HEK293T (cell line): Measurements from ENCODE around the gene PLCB4.
"Not testable (repeated sequence)": the region's sequence is repeated elsewhere in the genome, so short reads cannot be mapped to it uniquely, and the experiment has no call there.

Source experiments
- CTCF ChIA-PET: fragments of 350-600 bp; formaldehyde crosslinking; extraction: SDS; loops from one replicate; lab custom pipeline; 2021; ENCODE audit warnings: antibody characterized with exemption, inconsistent platforms; lab: Yijun Ruan, JAX
- POLR2A ChIA-PET: fragments of 350-600 bp; formaldehyde crosslinking; extraction: SDS; loops from one replicate; lab custom pipeline; 2020; ENCODE audit warnings: antibody characterized with exemption, inconsistent platforms; lab: Yijun Ruan, JAX
- DNase-seq: peaks from one replicate; pipeline ENCODE4 v3.0.0; 2012; ENCODE audit warnings: mixed read lengths; ENCODE audit errors: extremely low spot score
- ARNT ChIP-seq: fragments of 450-650 bp; IDR thresholded peaks from 2 replicates; pipeline ENCODE4 v1.6.1; 2017; ENCODE audit warnings: mild to moderate bottlenecking
- BHLHE40 ChIP-seq: fragments of 450-650 bp; IDR thresholded peaks from 2 replicates; pipeline ENCODE4 v1.6.1; 2016; ENCODE audit warnings: mild to moderate bottlenecking, moderate library complexity, borderline replicate concordance
- CTBP1 ChIP-seq: fragments of 450-650 bp; IDR thresholded peaks from 2 replicates; pipeline ENCODE4 v1.6.1; 2016; ENCODE audit warnings: borderline replicate concordance
- ELF4 ChIP-seq: fragments of 450-650 bp; IDR thresholded peaks from 2 replicates; pipeline ENCODE4 v1.6.1; 2017; ENCODE audit warnings: antibody characterized with exemption
- FOXA1 ChIP-seq: fragments of 450-650 bp; IDR thresholded peaks from 2 replicates; pipeline ENCODE4 v1.6.1; 2016; ENCODE audit warnings: mild to moderate bottlenecking
- FOXK2 ChIP-seq: fragments of 450-650 bp; IDR thresholded peaks from 2 replicates; pipeline ENCODE4 v1.6.1; 2016; ENCODE audit warnings: mild to moderate bottlenecking
- FOXM1 ChIP-seq: fragments of 450-650 bp; IDR thresholded peaks from 2 replicates; pipeline ENCODE4 v1.6.1; 2017; ENCODE audit warnings: mild to moderate bottlenecking, borderline replicate concordance
- HDGF ChIP-seq: fragments of 450-650 bp; IDR thresholded peaks from 2 replicates; pipeline ENCODE4 v1.6.1; 2017; ENCODE audit warnings: antibody characterized with exemption, borderline replicate concordance
- L3MBTL2 ChIP-seq: fragments of 450-650 bp; conservative IDR thresholded peaks from 2 replicates; pipeline ENCODE4 v1.6.1; 2016; ENCODE audit warnings: mild to moderate bottlenecking
- LEF1 ChIP-seq: fragments of 450-650 bp; IDR thresholded peaks from 2 replicates; pipeline ENCODE4 v1.6.1; 2017; ENCODE audit warnings: mild to moderate bottlenecking, borderline replicate concordance
- NFRKB ChIP-seq: fragments of 450-650 bp; IDR thresholded peaks from 2 replicates; pipeline ENCODE4 v1.6.1; 2016; ENCODE audit warnings: mild to moderate bottlenecking, moderate library complexity
- PKNOX1 ChIP-seq: fragments of 450-650 bp; IDR thresholded peaks from 2 replicates; pipeline ENCODE4 v1.6.1; 2016
- SP1 ChIP-seq: fragments of 450-650 bp; IDR thresholded peaks from 2 replicates; pipeline ENCODE4 v1.6.1; 2017
- SUZ12 ChIP-seq: fragments of 450-650 bp; IDR thresholded peaks from 2 replicates; pipeline ENCODE4 v1.6.1; 2016; ENCODE audit warnings: mild to moderate bottlenecking
- TARDBP ChIP-seq: fragments of 450-650 bp; IDR thresholded peaks from 2 replicates; pipeline ENCODE4 v1.6.1; 2016
- ZNF384 ChIP-seq: fragments of 450-650 bp; IDR thresholded peaks from 2 replicates; pipeline ENCODE4 v1.6.1; 2016

Gene PLCB4

GRCh38 chr20:9375221-9375681, 306.4 kb downstream of the PLCB4 start:
- ChIA-PET CTCF (interaction anchor here (0.8 to 1.3 kb wide), 2 partner anchors 18 to 522 kb away, joined by 3 to 5 read pairs; no protein-coding TSS in a partner anchor), POLR2A (no interaction called here)
- TF ChIP-seq FOXA1 (no peak), CTBP1 (no peak), NFRKB (no peak)
- no peak for DNase-seq

- ChIA-PET CTCF (interaction anchor here (0.6 kb wide), 1 partner anchor 1100 kb away, joined by 3 read pairs; no protein-coding TSS in a partner anchor), POLR2A (no interaction called here)
- TF ChIP-seq ARNT (no peak), FOXA1 (no peak), LEF1 (no peak), SUZ12 (no peak), FOXK2 (no peak), ZNF384 (no peak), TARDBP (no peak), NFRKB (no peak), L3MBTL2 (no peak), BHLHE40 (no peak)
- DNase-seq: no peak
Observed at GRCh38 chr20:9377007-9377406, 308.1 kb downstream of the PLCB4 start.

GRCh38 chr20:9385345-9386310, 316.7 kb downstream of the PLCB4 start:
- POLR2A ChIA-PET, CTCF ChIA-PET, DNase-seq: not testable (repeated sequence)

- ChIA-PET POLR2A (no interaction called here), CTCF (no interaction called here)
- no peak for DNase-seq
- TF ChIP-seq HDGF (no peak), FOXM1 (no peak), SP1 (no peak), L3MBTL2 (no peak), LEF1 (no peak), ZNF384 (no peak), SUZ12 (no peak), ELF4 (no peak), NFRKB (no peak), FOXK2 (no peak), CTBP1 (no peak), BHLHE40 (no peak), PKNOX1 (no peak), TARDBP (no peak), ARNT (no peak), FOXA1 (no peak)
Observed at GRCh38 chr20:9388160-9388812, 319.4 kb downstream of the PLCB4 start.

GRCh38 chr20:9388813-9389161, 319.9 kb downstream of the PLCB4 start:
- no peak for DNase-seq
- POLR2A ChIA-PET: no interaction called here
- TF ChIP-seq ARNT: no peak
- no peak for TF ChIP-seq FOXA1
- TF ChIP-seq LEF1: no peak
- TF ChIP-seq ELF4: no peak
- TF ChIP-seq TARDBP: no peak
- TF ChIP-seq CTBP1: no peak
- no peak for TF ChIP-seq PKNOX1
- no peak for TF ChIP-seq NFRKB
- no peak for TF ChIP-seq L3MBTL2
- TF ChIP-seq SUZ12: no peak
- no peak for TF ChIP-seq SP1
- no peak for TF ChIP-seq FOXM1
- TF ChIP-seq HDGF: no peak
- no peak for TF ChIP-seq BHLHE40
- no peak for TF ChIP-seq ZNF384
- no peak for TF ChIP-seq FOXK2
- CTCF ChIA-PET: no interaction called here

GRCh38 chr20:9389346-9389745, 320.5 kb downstream of the PLCB4 start:
- TF ChIP-seq L3MBTL2: no peak
- TF ChIP-seq PKNOX1: no peak
- no peak for TF ChIP-seq BHLHE40
- no peak for TF ChIP-seq SP1
- TF ChIP-seq TARDBP: no peak
- no peak for TF ChIP-seq SUZ12
- TF ChIP-seq CTBP1: no peak
- no peak for TF ChIP-seq HDGF
- no peak for TF ChIP-seq FOXA1
- TF ChIP-seq NFRKB: no peak
- TF ChIP-seq ELF4: no peak
- TF ChIP-seq FOXM1: no peak
- TF ChIP-seq FOXK2: no peak
- no peak for TF ChIP-seq ZNF384
- TF ChIP-seq LEF1: no peak
- ChIA-PET CTCF (interaction anchor here (1.2 kb wide), 1 partner anchor 536 kb away, joined by 3 read pairs; no protein-coding TSS in a partner anchor), POLR2A (no interaction called here)
- DNase-seq: no peak
